Glutamatergic neuron (in vitro differentiated cells): ENCODE measurements around the gene ARHGAP28. TPM values are rescaled to one million over a fixed set of nuclear protein-coding genes. Genes with fewer than 3 reads are reported as not detected.

Experiments used
- DNase-seq: peaks from one replicate; pipeline ENCODE4 v3.0.0; 2022
- H3K27ac Mint-ChIP-seq: one replicate; pipeline ENCODE4 v1.8.0; 2020; ENCODE audit warnings: mild to moderate bottlenecking, mixed read lengths, inconsistent platforms; ENCODE audit not compliant: unreplicated experiment
- H3K27me3 Mint-ChIP-seq: one replicate; pipeline ENCODE4 v1.8.0; 2020; ENCODE audit warnings: mild to moderate bottlenecking, moderate library complexity, mixed read lengths, inconsistent platforms; ENCODE audit not compliant: unreplicated experiment
- H3K36me3 Mint-ChIP-seq: one replicate; pipeline ENCODE4 v1.8.0; 2020; ENCODE audit warnings: mild to moderate bottlenecking, mixed read lengths, inconsistent platforms; ENCODE audit not compliant: unreplicated experiment
- H3K4me1 Mint-ChIP-seq: one replicate; pipeline ENCODE4 v1.8.0; 2020; ENCODE audit warnings: mild to moderate bottlenecking, low read depth, mixed read lengths, inconsistent platforms; ENCODE audit not compliant: unreplicated experiment
- H3K4me3 Mint-ChIP-seq: one replicate; pipeline ENCODE4 v1.8.0; 2020; ENCODE audit warnings: mild to moderate bottlenecking, mixed read lengths, inconsistent platforms; ENCODE audit not compliant: unreplicated experiment
- H3K9me3 Mint-ChIP-seq: one replicate; pipeline ENCODE4 v1.8.0; 2020; ENCODE audit warnings: mild to moderate bottlenecking, moderate library complexity, mixed read lengths, inconsistent platforms; ENCODE audit not compliant: unreplicated experiment
- CTCF ChIP-seq: fragments of 200-600 bp; sonication (generic); IDR thresholded peaks from one replicate; pipeline ENCODE4 v1.5.0; 2021; ENCODE audit not compliant: partially characterized antibody, unreplicated experiment
- total RNA-seq: library from RNA; stranded (reverse); fragmentation: NEBNext Ultra II Directional; extraction: Animal tissue kit (Norgen Biotek cat#: 25700); gene quantifications from one replicate; pipeline ENCODE4 v1.2.1, GENCODE V29; 2021; ENCODE audit not compliant: unreplicated experiment

Gene ARHGAP28
- total RNA-seq, 1 donor from 2014 or later, result 36.8 TPM

- H3K4me3 Mint-ChIP-seq, result no peak overlapping the region
Observed at GRCh38 chr18:6859676-6860422, 130.3 kb downstream of the ARHGAP28 start.

GRCh38 chr18:6860804-6861448 lies 131.4 kb downstream of the ARHGAP28 start:
- no peak for TF ChIP-seq CTCF
- Mint-ChIP-seq H3K4me1 (no peaks in the 10 kb centered on the region), H3K36me3 (peaks cover 3% of the 10 kb centered on the region), H3K4me3 (no peak overlapping the region), H3K27me3 (peaks cover 1% of the 10 kb centered on the region), H3K27ac (no peak overlapping the region), H3K9me3 (no peaks in the 10 kb centered on the region)
- no peak for DNase-seq

More at GRCh38 chr18:6859676-6860422, 130.3 kb downstream of the ARHGAP28 start:
- no peaks in the 10 kb centered on the region for H3K4me1 Mint-ChIP-seq
- H3K9me3 Mint-ChIP-seq, result no peaks in the 10 kb centered on the region
- H3K27me3 Mint-ChIP-seq, result peaks cover 1% of the 10 kb centered on the region
- TF ChIP-seq CTCF, result no peak
- H3K36me3 Mint-ChIP-seq, result peaks cover 4% of the 10 kb centered on the region
- H3K27ac Mint-ChIP-seq, result no peak overlapping the region
- DNase-seq, result no peak

GRCh38 chr18:6865251-6865650 lies 135.7 kb downstream of the ARHGAP28 start:
- peaks cover 2% of the 10 kb centered on the region for H3K4me1 Mint-ChIP-seq
- no peak for DNase-seq
- H3K36me3 Mint-ChIP-seq, result no peaks in the 10 kb centered on the region
- TF ChIP-seq CTCF, result no peak
- H3K9me3 Mint-ChIP-seq, result no peaks in the 10 kb centered on the region
- no peak overlapping the region for H3K4me3 Mint-ChIP-seq
- H3K27ac Mint-ChIP-seq, result no peak overlapping the region
- no peaks in the 10 kb centered on the region for H3K27me3 Mint-ChIP-seq

- H3K27ac Mint-ChIP-seq, result no peak overlapping the region
- no peak overlapping the region for H3K4me3 Mint-ChIP-seq
Observed at GRCh38 chr18:6866552-6867085, 137.1 kb downstream of the ARHGAP28 start.

More at GRCh38 chr18:6866552-6867085, 137.1 kb downstream of the ARHGAP28 start:
- no peak for DNase-seq
- Mint-ChIP-seq H3K27me3 (no peaks in the 10 kb centered on the region), H3K4me1 (peaks cover 2% of the 10 kb centered on the region), H3K36me3 (no peaks in the 10 kb centered on the region), H3K9me3 (no peaks in the 10 kb centered on the region)
- no peak for TF ChIP-seq CTCF
